PFSK-1 (cell line): Measurements from ENCODE around the gene TRAPPC6A.

Source experiments
- FOXP2 ChIP-seq: optimal IDR thresholded peaks from 2 replicates; pipeline ENCODE3; 2011; ENCODE audit warnings: borderline replicate concordance, control low read depth, inconsistent platforms; ENCODE audit not compliant: insufficient read depth; ENCODE audit errors: extremely low read length, extremely low read depth
- TAF1 ChIP-seq: IDR thresholded peaks from 2 replicates; pipeline ENCODE4 v1.6.1; 2012; ENCODE audit warnings: low read length, control low read depth, borderline replicate concordance; ENCODE audit not compliant: insufficient read depth

GRCh38 chr19:45211751-45212381, 33.8 kb upstream of the TRAPPC6A start:
- TF ChIP-seq FOXP2 = peak; percentile 35
- no peak for TF ChIP-seq TAF1
